Brain microvascular endothelial cell (primary cell): ENCODE measurements around the gene WFDC10A.
"Not testable (repeated sequence)": the region's sequence is repeated elsewhere in the genome, so short reads cannot be mapped to it uniquely, and the experiment has no call there.

Source experiments
- DNase-seq: peaks from one replicate; pipeline ENCODE4 v3.0.0-alpha.2; 2020
- H3K27ac ChIP-seq: fragments of 250-450 bp; sonication (Bioruptor Pico); 2 replicates; pipeline ENCODE4 v1.5.1; 2020; ENCODE audit warnings: mild to moderate bottlenecking, moderate library complexity
- H3K27me3 ChIP-seq: fragments of 250-450 bp; sonication (Bioruptor Pico); replicated peaks from 2 replicates; pipeline ENCODE4 v1.5.1; 2020; ENCODE audit warnings: mild to moderate bottlenecking
- H3K36me3 ChIP-seq: fragments of 250-450 bp; sonication (Bioruptor Pico); replicated peaks from 2 replicates; pipeline ENCODE4 v1.5.1; 2020; ENCODE audit warnings: mild to moderate bottlenecking
- H3K4me3 ChIP-seq: 2 replicates; pipeline ENCODE4 v1.5.1; 2011; ENCODE audit warnings: low read depth, mild to moderate bottlenecking, control low read depth, low read length, moderate library complexity
- CTCF ChIP-seq: IDR thresholded peaks from 2 replicates; pipeline ENCODE4 v1.5.1; 2011; ENCODE audit warnings: low read depth, mild to moderate bottlenecking, moderate library complexity, low read length, control low read depth, inconsistent platforms; ENCODE audit errors: missing control alignments
- in situ Hi-C: cut with HindIII; loops from 2 replicates; pipeline ENCODE4 v1.10.0; 2017; ENCODE audit warnings: low sequenced_read_pairs, low pct_ligation_motif_present

Gene WFDC10A

GRCh38 chr20:45639687-45640086, 10.1 kb downstream of the WFDC10A start:
- Histone ChIP-seq H3K27ac (no peak overlapping the region), H3K27me3 (no peaks in the 10 kb centered on the region), H3K36me3 (no peaks in the 10 kb centered on the region), H3K4me3 (no peak overlapping the region)
- TF ChIP-seq CTCF: no peak
- in situ Hi-C loops: no loop called here
- DNase-seq: no peak

- H3K27me3 ChIP-seq, H3K27ac ChIP-seq, H3K36me3 ChIP-seq, H3K4me3 ChIP-seq, DNase-seq, in situ Hi-C loops: not testable (repeated sequence)
Measured at GRCh38 chr20:45641076-45641475, 11.5 kb downstream of the WFDC10A start.

GRCh38 chr20:45645869-45646268, 16.3 kb downstream of the WFDC10A start:
- H3K36me3 ChIP-seq, H3K27ac ChIP-seq, in situ Hi-C loops, DNase-seq, H3K4me3 ChIP-seq, H3K27me3 ChIP-seq: not testable (repeated sequence)

- in situ Hi-C loops: no loop called here
- no peak for TF ChIP-seq CTCF
Measured at GRCh38 chr20:45646875-45647274, 17.3 kb downstream of the WFDC10A start.

GRCh38 chr20:45647441-45648050, 18.0 kb downstream of the WFDC10A start:
- in situ Hi-C loops: no loop called here
- H3K27ac ChIP-seq: no peak overlapping the region
- DNase-seq: no peak
- TF ChIP-seq CTCF: no peak
- no peaks in the 10 kb centered on the region for H3K27me3 ChIP-seq
- no peak overlapping the region for H3K4me3 ChIP-seq
- no peaks in the 10 kb centered on the region for H3K36me3 ChIP-seq

More at GRCh38 chr20:45646875-45647274, 17.3 kb downstream of the WFDC10A start:
- DNase-seq: no peak
- no peak overlapping the region for H3K27ac ChIP-seq
- H3K36me3 ChIP-seq: no peaks in the 10 kb centered on the region
- H3K27me3 ChIP-seq: no peaks in the 10 kb centered on the region
- H3K4me3 ChIP-seq: no peak overlapping the region

GRCh38 chr20:45649312-45649863, 19.8 kb downstream of the WFDC10A start:
- no peak for TF ChIP-seq CTCF
- DNase-seq: no peak
- Histone ChIP-seq H3K27me3 (no peaks in the 10 kb centered on the region), H3K36me3 (no peaks in the 10 kb centered on the region), H3K27ac (no peak overlapping the region), H3K4me3 (no peak overlapping the region)
- in situ Hi-C loops: no loop called here

- H3K27me3 ChIP-seq, in situ Hi-C loops, H3K4me3 ChIP-seq, H3K27ac ChIP-seq, H3K36me3 ChIP-seq, DNase-seq: not testable (repeated sequence)
Measured at GRCh38 chr20:45651726-45652125, 22.2 kb downstream of the WFDC10A start.

- H3K4me3 ChIP-seq, H3K36me3 ChIP-seq, in situ Hi-C loops: not testable (repeated sequence)
Measured at GRCh38 chr20:45657038-45657437, 27.5 kb downstream of the WFDC10A start.

More at GRCh38 chr20:45657038-45657437, 27.5 kb downstream of the WFDC10A start:
- not testable (repeated sequence) for H3K27ac ChIP-seq, H3K27me3 ChIP-seq, DNase-seq
